ENCODE data around the gene HGF. TPM values are rescaled to one million over a fixed set of nuclear protein-coding genes. Genes with fewer than 3 reads are reported as not detected.

Gene HGF
- total RNA-seq, 1 experiment from 2014 or later: 0.15 TPM

DNA sequence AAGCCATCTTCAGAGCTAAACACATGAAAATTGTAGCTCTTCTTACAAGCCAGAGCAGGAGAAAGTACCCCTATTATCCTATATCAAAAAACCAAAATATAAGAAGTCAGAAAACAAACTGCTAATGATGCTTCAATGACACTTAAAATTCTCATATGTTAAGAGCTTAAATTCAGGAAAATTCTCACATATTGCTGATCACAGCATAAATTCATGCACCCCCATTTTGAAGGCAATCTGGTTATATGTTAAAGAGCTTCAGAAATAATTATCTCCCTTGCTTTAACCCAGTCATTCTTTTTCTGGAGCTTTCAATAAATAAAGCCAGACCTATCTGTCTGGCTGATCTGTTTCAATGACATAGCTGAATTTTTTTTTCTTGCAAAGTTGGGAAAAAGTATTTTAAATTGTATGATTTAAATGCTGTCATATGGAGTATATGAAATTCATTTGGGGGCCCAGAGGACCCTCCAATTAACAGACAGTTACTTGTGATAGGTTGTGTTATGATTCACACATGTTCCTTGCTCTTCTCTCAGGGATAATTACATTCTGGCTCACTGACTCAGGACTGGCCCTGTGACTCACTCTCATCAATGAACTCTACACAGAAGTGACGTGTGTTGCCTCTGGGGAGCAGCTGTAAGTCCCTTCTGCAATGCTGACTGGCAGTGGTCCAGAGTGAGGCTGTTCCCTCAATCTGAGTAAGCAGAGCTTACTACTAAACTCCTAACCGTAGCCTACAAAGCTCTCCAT, 85.2 kb downstream of the HGF start:
- peaks cover 37% of the 10 kb centered on the region for H3K4me1 ChIP-seq (ENCODE audit: insufficient read depth, low read length)
- no peaks in the 10 kb centered on the region for H3K9me3 ChIP-seq (ENCODE audit: low read length)
- no peaks in the 10 kb centered on the region for H3K36me3 ChIP-seq (ENCODE audit: low read depth, low read length)
- no TSS peak for BruUV-seq (replicated peaks)
- no peaks in the 10 kb centered on the region for H3K27me3 ChIP-seq (ENCODE audit: low read length)
- intact Hi-C loops (cut with micrococcal nuclease): loop anchor here (2.0 kb wide), 1 partner anchor 46 kb away; no protein-coding TSS in a partner anchor
- no peaks in the 10 kb centered on the region for H3F3A ChIP-seq (ENCODE audit: low read length, unreplicated experiment)
- peak overlapping the region; percentile 95 for H3K27ac ChIP-seq (ENCODE audit: low read length)
- peak overlapping the region; percentile 46; the same call in 1 of the 2 replicates for H3K4me3 ChIP-seq (ENCODE audit: low read length)
- ATAC-seq: peak; percentile 99
- peak; percentile 98 for DNase-seq
- peak overlapping the region; percentile 69 for H3K9ac ChIP-seq (ENCODE audit: low read length)
- CTCF ChIA-PET: no interaction called here
- no peaks in the 10 kb centered on the region for H4K20me1 ChIP-seq (ENCODE audit: low read length)
- TF ChIP-seq CTCF (conservative IDR thresholded peaks at IDR 0.05; ENCODE audit: low read depth, low read length) (no peak), EZH2phosphoT487 (IDR thresholded peaks at IDR 0.05; ENCODE audit: borderline replicate concordance, low read length) (no peak), EZH2 (IDR thresholded peaks at IDR 0.05; ENCODE audit: low read length, unreplicated experiment) (no peak)
- peak overlapping the region; percentile 79 for H3K4me2 ChIP-seq (ENCODE audit: low read length)
- H2AFZ ChIP-seq (ENCODE audit: low read length): peak overlapping the region; percentile 68; the same call in 1 of the 2 replicates
- no peaks in the 10 kb centered on the region for H3K79me2 ChIP-seq (ENCODE audit: low read length)
- no peaks in the 10 kb centered on the region for H3K9me2 ChIP-seq (replicated peaks; ENCODE audit: low read length)
- POLR2A ChIA-PET (ENCODE audit: unreplicated experiment): interaction anchor here (0.5 kb wide), 1 partner anchor 330 kb away, joined by 4 read pairs; no protein-coding TSS in a partner anchor

- ATAC-seq: no peak
- TF ChIP-seq EZH2phosphoT487 (IDR thresholded peaks at IDR 0.05; ENCODE audit: borderline replicate concordance, low read length) (no peak), CTCF (conservative IDR thresholded peaks at IDR 0.05; ENCODE audit: low read depth, low read length) (no peak), EZH2 (IDR thresholded peaks at IDR 0.05; ENCODE audit: low read length, unreplicated experiment) (no peak)
- Histone ChIP-seq H3K9me3 (ENCODE audit: low read length) (no peaks in the 10 kb centered on the region), H4K20me1 (ENCODE audit: low read length) (no peaks in the 10 kb centered on the region), H3K79me2 (ENCODE audit: low read length) (no peaks in the 10 kb centered on the region), H3F3A (ENCODE audit: low read length, unreplicated experiment) (no peaks in the 10 kb centered on the region), H3K4me1 (ENCODE audit: insufficient read depth, low read length) (peaks cover 31% of the 10 kb centered on the region), H3K27me3 (ENCODE audit: low read length) (no peaks in the 10 kb centered on the region), H3K9me2 (replicated peaks; ENCODE audit: low read length) (no peaks in the 10 kb centered on the region), H3K4me2 (ENCODE audit: low read length) (peak overlapping the region; percentile 28), H3K36me3 (ENCODE audit: low read depth, low read length) (no peaks in the 10 kb centered on the region), H3K9ac (ENCODE audit: low read length) (peak overlapping the region; percentile 52; the same call in 1 of the 2 replicates), H3K4me3 (ENCODE audit: low read length) (no peak overlapping the region), H2AFZ (ENCODE audit: low read length) (no peak overlapping the region), H3K27ac (ENCODE audit: low read length) (peak overlapping the region; percentile 95)
- POLR2A ChIA-PET (ENCODE audit: unreplicated experiment): no interaction called here
- DNase-seq: peak; percentile 13
- no TSS peak for BruUV-seq (replicated peaks)
- intact Hi-C loops (cut with micrococcal nuclease): loop anchor here (2.0 kb wide), 1 partner anchor 45 kb away; no protein-coding TSS in a partner anchor
- CTCF ChIA-PET: no interaction called here
Observed at GRCh38 chr7:81684033-81684432, 85.8 kb downstream of the HGF start.

GRCh38 chr7:81682873-81683272, 87.0 kb downstream of the HGF start:
- ATAC-seq (no peak), DNase-seq (no peak)
- Histone ChIP-seq H4K20me1 (ENCODE audit: low read length) (no peaks in the 10 kb centered on the region), H3K36me3 (ENCODE audit: low read depth, low read length) (no peaks in the 10 kb centered on the region), H3K27me3 (ENCODE audit: low read length) (no peaks in the 10 kb centered on the region), H3K4me2 (ENCODE audit: low read length) (no peak overlapping the region), H3K9me3 (ENCODE audit: low read length) (no peaks in the 10 kb centered on the region), H3K9ac (ENCODE audit: low read length) (no peak overlapping the region), H3K4me1 (ENCODE audit: insufficient read depth, low read length) (peaks cover 31% of the 10 kb centered on the region), H3F3A (ENCODE audit: low read length, unreplicated experiment) (no peaks in the 10 kb centered on the region), H3K79me2 (ENCODE audit: low read length) (no peaks in the 10 kb centered on the region), H2AFZ (ENCODE audit: low read length) (peak overlapping the region; percentile 43; the same call in 1 of the 2 replicates), H3K4me3 (ENCODE audit: low read length) (no peak overlapping the region), H3K9me2 (replicated peaks; ENCODE audit: low read length) (no peaks in the 10 kb centered on the region), H3K27ac (ENCODE audit: low read length) (no peak overlapping the region)
- ChIA-PET CTCF (no interaction called here), POLR2A (ENCODE audit: unreplicated experiment) (no interaction called here)
- no peak for TF ChIP-seq EZH2phosphoT487 (IDR thresholded peaks at IDR 0.05; ENCODE audit: borderline replicate concordance, low read length)
- no peak for TF ChIP-seq CTCF (conservative IDR thresholded peaks at IDR 0.05; ENCODE audit: low read depth, low read length)
- no peak for TF ChIP-seq EZH2 (IDR thresholded peaks at IDR 0.05; ENCODE audit: low read length, unreplicated experiment)
- no TSS peak for BruUV-seq (replicated peaks)
- intact Hi-C loops (cut with micrococcal nuclease): no loop called here
